PFSK-1 (cell line): Measurements from ENCODE around the gene ZC3H18.

Source experiments
- FOXP2 ChIP-seq: optimal IDR thresholded peaks from 2 replicates; pipeline ENCODE3; 2011; ENCODE audit warnings: borderline replicate concordance, control low read depth, inconsistent platforms; ENCODE audit not compliant: insufficient read depth; ENCODE audit errors: extremely low read length, extremely low read depth
- POLR2AphosphoS5 ChIP-seq: IDR thresholded peaks from 2 replicates; pipeline ENCODE4 v1.6.1; 2012; ENCODE audit warnings: low read depth, mild to moderate bottlenecking, control low read depth, low read length, moderate library complexity
- REST ChIP-seq, 2 experiments: IDR thresholded peaks; 2 replicates each; pipeline versions ENCODE4 v1.6.1 to v1.8.0; 2011 to 2012; ENCODE audit warnings: low read depth in 2 of 2, low read length in 2 of 2, control low read depth in 1 of 2, inconsistent platforms in 1 of 2, mild to moderate bottlenecking in 1 of 2, moderate library complexity in 1 of 2; ENCODE audit not compliant: insufficient read depth in 1 of 2
- SIN3A ChIP-seq: IDR thresholded peaks from 2 replicates; pipeline ENCODE4 v1.6.1; 2012; ENCODE audit warnings: mild to moderate bottlenecking, low read length, moderate library complexity, borderline replicate concordance; ENCODE audit not compliant: insufficient read depth
- TAF1 ChIP-seq: IDR thresholded peaks from 2 replicates; pipeline ENCODE4 v1.6.1; 2012; ENCODE audit warnings: low read length, control low read depth, borderline replicate concordance; ENCODE audit not compliant: insufficient read depth

Gene ZC3H18

GRCh38 chr16:88545781-88546180 lies 24.4 kb upstream of the ZC3H18 start:
- TF ChIP-seq TAF1 (no peak), REST (IDR thresholded peaks at IDR 0.05; ENCODE audit: insufficient read depth in 1 of 2, low read depth in 2 of 2, low read length in 2 of 2) (no peak), SIN3A (no peak), POLR2AphosphoS5 (no peak), FOXP2 (no peak)

- TF ChIP-seq FOXP2 = no peak
- no peak for TF ChIP-seq POLR2AphosphoS5
- no peak for TF ChIP-seq SIN3A
- TF ChIP-seq TAF1 = no peak
- TF ChIP-seq REST (IDR thresholded peaks at IDR 0.05; ENCODE audit: insufficient read depth in 1 of 2, low read depth in 2 of 2, low read length in 2 of 2) = no peak
Observed at GRCh38 chr16:88548131-88548874, 21.9 kb upstream of the ZC3H18 start.

- TF ChIP-seq REST (IDR thresholded peaks at IDR 0.05; ENCODE audit: insufficient read depth in 1 of 2, low read depth in 2 of 2, low read length in 2 of 2) = no peak
- no peak for TF ChIP-seq FOXP2
- TF ChIP-seq POLR2AphosphoS5 = no peak
- no peak for TF ChIP-seq SIN3A
- TF ChIP-seq TAF1 = no peak
Observed at GRCh38 chr16:88548985-88549384, 21.2 kb upstream of the ZC3H18 start.

- no peak for TF ChIP-seq TAF1
- no peak for TF ChIP-seq REST (IDR thresholded peaks at IDR 0.05; ENCODE audit: insufficient read depth in 1 of 2, low read depth in 2 of 2, low read length in 2 of 2)
- no peak for TF ChIP-seq POLR2AphosphoS5
- TF ChIP-seq SIN3A = no peak
- no peak for TF ChIP-seq FOXP2
Observed at GRCh38 chr16:88549671-88550245, 20.4 kb upstream of the ZC3H18 start.
